Activated CD4-positive, alpha-beta T cell treated with anti-CD3 and anti-CD28 coated beads for 4 hours (primary cell): ENCODE measurements around the gene ITPR1.

Experiments
- DNase-seq, 2 donors: peaks; one replicate each; pipeline ENCODE4 v3.0.0-alpha.2; 2020

Gene ITPR1

DNA sequence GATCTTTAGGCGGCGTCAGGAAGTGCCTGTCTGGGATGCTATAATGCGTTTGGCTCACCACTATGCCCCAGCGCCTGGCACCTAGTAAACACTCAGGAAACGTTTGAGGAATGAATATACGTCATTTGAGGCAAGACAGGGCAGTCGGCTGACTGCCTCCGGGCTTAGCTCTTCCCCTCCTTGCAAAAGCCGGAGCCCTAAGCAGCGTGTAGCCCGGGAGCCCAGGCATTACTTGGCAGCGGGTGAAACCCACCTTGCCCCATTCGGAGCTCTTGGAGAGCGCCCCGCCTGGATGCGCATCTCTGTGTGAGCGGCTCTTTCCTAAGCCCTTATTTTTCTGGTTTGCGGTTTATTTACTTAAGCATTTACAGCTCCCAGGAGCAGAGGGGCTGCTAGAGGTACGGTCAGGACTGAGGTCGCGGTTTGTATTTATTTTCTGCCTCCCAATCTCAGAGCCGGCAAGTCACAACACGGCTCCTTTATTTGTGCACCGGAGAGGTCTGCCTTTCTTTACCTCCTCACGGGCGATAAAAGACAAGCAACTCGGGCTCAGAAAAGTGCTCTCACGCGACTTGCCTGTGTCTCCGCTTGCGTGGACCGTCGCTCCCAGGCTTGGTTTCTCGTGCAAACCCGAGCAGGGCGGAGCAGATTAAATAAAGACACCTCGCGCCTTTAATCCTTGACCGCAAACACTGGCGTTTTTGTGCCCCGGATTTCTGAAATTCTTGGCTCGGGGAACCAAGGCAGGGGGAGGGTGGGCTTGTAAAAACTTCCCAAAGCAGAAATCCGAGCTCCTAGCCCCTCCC is 737 bp upstream of the ITPR1 start:
- DNase-seq = peak; percentile 43 to 45

DNA sequence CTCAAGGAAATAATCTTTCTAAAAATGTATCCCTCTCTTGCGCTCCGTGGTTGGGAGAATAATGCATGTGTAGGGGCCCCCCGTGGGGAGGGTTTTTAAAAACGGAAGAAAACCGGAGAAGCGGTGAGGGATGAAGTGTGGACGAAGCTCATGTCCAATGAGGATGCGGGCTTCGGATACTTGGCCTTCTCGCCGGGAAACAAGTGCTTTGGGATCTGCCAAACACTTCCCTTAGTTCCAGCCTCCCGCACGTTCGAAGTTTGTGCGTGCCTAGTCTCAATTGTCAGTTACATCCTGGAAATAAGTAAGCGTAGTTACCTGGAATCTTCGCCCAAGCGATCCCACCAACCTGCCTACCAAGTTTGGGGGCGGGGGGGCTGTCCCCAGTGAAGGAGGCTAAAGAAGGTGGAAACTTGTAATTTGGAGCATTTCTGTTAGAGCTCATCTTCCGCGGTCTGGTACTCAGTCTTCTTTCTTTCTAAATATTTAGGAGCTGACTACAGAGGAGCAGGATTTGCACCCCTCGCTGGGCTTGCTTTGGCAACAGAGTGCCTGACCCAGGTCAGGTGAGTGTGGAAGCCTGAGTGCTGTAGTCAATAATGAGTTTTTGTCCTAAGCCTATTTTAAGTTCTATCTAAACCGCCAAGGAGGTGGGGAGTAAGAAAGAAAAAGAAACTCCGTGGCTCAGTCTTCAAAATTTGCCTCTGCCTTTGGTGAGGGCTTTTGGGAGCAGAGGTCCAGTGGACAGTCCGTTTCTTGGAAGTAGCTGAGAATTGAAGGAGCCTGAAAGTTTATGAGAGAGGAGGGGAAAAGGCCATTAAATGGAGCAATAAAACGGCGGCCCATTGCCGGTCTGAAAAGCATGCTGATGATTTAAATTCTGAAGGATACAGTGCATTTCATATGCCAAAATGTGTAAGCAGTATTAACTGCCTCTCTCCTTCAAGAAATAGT is 1.1 kb downstream of the ITPR1 start:
- peak in 1 of 2 donors; percentile 31 for DNase-seq

DNA sequence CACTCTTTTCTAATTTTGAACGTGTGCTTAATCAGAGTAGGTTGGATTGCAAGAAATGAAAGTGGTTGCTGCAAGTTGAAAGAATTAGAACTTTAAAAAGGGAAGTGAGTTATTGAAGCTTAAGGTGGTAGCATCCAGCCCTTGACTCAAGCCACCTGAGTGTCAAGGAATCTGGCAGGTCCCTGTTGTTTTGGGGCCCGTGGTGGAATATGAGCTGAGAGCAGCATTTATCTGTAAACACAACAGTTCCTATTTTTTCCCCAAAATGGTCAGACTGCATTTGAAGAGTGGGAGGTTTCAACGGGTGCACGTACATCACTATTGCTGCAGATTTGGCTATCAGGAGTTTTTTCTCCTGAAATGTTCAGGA is 1.7 kb downstream of the ITPR1 start:
- no peak for DNase-seq

DNA sequence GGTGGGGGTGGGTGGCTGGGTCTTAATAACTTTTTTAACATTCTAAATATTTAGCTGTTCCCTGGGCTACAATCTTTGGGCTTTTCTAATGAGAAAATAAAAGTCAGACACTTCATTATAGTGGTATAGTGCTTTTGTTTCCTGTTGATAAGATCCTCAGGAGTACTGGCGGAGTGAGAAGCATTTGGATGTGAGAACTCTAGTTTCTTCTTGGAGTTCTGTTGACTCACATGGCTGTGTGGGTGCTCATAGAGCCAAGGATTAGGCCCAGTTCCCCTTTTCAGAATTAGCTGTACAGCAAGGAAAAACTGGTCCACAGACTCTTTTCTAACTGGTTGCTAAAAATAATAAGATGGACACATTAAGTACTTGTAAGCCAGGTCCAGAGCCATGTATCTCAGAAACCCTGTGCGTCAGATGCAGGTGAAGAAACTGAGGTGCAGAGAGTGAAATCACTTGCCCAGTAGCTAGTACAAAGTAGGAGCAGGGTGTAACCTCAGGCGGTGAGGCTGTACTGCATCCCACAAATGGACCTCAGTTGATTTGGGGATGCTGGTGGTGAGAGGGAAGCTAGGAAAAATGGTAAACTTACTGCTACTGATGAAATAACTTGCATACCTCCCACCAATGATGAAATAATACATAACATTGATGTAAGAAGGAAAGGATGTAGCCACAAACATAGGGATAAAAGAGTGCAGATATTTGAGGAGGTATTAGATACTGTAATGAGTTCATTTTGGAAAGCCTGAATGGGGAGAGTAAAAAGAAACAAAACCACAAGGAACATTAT is 2.3 kb downstream of the ITPR1 start:
- DNase-seq = no peak

DNA sequence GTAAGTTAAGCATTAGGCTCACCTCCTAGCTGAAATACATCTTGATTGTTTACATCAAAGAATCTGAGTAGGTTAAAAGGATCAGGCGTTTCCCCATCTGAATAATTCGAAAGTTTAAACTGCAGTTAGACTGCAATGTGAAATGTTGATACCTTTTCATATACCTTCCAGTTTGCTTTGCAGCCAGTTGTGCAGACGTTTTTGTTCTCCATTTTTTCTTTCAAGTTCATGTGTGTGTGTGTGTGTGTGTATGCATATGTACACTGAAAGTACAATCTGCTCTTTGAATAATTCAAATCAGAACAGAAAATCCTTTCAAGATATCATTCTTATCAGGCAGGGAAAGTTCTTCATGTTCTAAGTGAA is 2.9 kb downstream of the ITPR1 start:
- no peak for DNase-seq

- DNase-seq = no peak
These were observed 4.0 kb downstream of the ITPR1 start for GRCh38 chr3:4497005-4497692.

DNA sequence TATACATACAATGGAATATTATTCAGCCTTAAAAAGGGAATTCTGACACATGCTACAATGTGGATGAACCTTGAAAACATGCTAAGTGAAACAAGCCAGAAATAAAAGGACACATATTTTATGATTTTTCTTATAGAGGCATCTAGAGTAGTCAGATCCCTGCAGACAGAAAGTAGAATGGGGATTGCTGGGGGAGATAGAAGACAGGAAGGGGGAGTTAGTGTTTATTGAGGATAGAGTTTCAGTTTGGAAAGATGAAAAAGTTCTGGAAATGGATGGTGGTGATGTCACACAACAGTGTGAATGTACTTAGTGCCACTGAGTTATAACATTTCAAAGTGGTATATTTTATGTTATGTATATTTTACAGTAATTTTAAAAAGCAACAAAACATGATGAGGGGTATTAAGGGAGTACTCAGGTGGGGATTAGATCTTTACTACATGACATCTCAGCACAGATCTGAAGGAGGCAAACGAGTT is 4.7 kb downstream of the ITPR1 start:
- no peak for DNase-seq

- DNase-seq = no peak
These were observed 5.3 kb downstream of the ITPR1 start for GRCh38 chr3:4498446-4498845.

DNA sequence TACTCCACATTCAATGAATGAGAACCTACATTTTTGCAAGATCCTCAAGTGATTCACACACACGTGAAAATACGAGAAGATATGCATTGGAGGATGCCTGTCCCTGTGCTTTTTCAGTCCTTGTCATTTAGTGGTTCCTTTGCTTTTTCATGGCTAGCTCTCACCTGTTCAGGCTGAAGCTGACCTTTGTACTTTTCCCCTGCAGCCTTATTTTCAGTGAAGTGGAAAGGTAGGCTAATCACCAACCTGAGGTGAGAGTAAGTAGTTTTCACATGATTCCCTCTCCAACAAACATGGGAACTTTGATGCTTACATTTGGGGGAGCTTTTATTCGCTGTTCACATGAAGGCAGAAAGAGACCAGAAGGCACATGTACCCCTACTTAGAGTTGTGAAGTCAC is 8.3 kb downstream of the ITPR1 start:
- DNase-seq = no peak

- DNase-seq = no peak
These were observed 8.8 kb downstream of the ITPR1 start for GRCh38 chr3:4501927-4502326.

- DNase-seq = no peak
These were observed 9.9 kb downstream of the ITPR1 start for GRCh38 chr3:4503050-4503449.

DNA sequence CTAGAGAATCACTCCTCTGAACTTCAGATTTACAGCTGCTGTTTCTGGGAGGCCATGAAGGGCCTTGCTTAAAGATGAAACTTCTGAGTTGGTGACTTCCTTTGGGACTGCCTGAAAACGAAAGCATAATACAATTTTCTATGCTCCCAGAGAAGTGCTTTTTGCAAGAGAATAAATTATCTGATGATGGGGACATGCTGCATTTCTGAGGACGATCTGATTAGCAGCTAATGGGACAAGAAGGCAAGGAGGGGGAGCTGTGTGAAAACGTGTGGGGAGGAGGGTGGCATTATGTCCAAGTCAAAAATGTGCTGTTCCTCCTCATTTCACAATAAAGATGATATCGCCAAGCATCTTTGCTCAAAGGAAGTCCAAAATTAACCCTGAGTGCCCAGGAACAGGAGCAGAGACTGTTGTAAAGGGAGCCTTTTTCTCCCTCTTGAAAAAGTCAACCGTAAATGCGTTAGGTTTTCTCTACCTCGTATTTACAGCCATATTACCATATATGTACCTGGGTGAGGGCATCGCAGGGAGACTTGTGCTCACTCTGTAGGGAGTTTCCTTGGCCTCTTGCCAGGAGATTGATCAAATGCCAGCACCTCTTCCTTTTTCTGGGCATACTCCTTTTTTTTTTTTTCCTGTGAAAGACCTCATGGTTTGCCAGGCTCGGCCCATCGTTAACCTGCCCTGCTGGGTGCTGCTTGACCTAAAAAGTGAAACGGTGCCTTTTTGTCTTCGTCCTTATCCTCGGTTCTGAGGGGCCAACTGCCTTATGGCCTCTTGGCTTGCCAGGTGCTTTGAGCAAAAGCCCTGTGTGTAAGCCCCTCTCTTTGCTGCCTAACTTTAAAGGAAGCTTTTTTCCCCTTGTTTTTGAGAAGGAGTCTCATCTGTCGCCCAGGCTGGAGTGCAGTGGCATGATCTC is 11.5 kb downstream of the ITPR1 start:
- DNase-seq = peak; percentile 50 to 52

- no peak for DNase-seq
These were observed 12.8 kb downstream of the ITPR1 start for GRCh38 chr3:4505688-4506558.

DNA sequence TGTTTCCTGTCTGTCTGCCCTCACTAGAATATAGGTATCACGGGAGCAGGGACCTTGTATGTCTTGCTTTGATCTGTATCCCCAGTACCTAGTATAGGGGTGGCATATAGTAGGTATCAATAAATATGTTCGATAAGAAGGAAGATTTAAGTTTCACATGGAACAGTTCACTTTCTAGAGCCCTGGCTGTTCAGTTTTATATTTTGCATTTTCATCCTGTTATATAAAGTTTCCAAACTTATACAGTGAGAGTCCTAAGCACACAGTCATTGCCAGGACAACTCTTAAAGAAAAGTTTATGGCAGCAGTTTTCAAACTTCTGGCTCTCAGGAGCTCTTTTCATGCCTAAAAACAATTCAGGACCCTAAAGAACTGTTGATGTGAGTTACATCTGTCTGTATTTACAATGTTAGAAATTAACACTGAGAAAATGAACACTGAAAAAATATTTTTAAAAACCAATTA is 13.4 kb downstream of the ITPR1 start:
- no peak for DNase-seq

DNA sequence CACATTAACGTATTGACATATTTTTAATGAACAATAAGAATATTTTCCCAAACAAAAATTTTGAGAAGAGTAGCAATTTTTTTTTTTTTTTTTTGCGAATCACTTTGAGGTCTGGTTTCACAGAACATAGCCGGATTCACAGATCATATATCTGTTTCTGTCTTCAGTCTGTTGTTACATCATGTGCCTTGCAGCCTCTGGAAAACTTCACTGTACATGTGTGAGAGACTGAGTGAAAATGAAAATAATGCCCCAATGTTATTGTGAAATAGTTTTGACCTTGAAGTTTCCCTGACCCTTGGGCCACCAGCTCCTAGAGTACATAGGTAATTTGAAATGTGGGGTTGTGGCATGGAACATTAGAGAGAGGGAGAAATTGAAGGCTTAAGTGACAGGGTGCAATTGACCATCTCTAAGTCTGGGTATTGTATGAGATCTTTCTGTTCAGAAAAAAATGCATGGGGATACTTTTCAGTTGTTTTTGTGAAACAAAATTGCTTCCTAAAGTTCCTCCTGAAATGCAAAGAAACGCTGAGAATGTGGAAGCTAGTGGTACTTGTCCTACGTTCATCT is 14.0 kb downstream of the ITPR1 start:
- DNase-seq = no peak

DNA sequence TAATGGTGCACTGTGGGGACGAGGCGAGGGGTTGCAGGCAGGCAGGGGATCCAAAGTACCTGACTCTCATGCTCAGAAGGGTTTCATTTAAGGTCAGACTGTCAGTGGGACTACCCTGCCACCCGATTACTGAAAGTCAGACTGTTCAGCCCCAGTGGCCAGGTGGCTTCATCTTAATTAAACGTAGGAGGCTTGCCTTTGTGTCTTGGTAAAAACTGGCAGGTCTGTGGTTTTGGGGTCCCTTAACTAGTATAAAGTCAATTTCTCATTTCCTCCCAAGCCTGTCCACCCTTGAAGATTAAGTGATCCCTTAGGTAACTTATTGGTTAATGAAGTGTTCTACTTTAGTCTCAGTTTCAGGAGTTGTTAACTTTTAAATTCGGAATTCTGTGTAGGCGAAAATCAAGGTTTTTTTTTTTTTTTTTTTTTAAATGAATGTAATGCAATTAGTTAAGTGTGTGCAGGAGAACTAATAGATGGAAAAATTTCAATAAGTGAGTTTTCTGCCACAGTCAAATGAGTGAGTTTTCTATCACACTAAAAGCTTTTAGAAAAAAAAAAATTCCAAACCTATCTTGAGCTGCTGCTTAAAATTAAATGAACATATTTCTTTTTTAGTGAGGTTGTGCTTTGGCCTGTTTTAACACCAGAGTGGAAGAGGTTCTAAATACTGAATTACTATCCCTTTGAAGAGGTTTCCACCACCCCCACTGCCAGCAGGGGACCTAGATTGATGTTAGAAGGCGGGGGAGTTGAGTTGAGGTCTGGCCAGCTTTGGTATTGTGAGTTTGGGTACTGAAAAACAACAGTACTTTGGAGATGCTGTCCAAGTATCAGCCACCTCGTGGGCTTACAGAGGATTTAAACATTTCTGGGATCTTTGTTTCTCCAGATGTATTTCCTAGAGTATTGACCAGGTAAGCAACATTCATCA is 15.2 kb downstream of the ITPR1 start:
- no peak for DNase-seq

DNA sequence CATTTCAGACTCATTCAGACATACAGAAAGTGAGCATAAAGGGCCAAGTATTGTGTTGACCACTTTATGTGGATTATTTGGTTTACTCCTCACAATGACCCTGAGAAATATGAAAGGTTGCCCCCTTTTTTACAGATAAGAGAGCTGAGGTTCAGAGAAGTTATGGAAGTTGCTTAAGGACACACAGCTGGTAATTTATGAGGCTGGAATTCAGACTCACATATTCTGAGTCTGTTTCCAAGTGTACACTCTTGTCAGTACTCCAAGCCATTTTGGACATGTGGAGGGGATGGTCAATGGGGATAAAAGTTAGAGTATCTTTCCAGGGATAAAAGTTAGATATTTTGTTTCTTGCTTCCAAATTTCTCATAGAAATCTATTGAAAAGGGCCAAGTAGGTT is 15.9 kb downstream of the ITPR1 start:
- no peak for DNase-seq

DNA sequence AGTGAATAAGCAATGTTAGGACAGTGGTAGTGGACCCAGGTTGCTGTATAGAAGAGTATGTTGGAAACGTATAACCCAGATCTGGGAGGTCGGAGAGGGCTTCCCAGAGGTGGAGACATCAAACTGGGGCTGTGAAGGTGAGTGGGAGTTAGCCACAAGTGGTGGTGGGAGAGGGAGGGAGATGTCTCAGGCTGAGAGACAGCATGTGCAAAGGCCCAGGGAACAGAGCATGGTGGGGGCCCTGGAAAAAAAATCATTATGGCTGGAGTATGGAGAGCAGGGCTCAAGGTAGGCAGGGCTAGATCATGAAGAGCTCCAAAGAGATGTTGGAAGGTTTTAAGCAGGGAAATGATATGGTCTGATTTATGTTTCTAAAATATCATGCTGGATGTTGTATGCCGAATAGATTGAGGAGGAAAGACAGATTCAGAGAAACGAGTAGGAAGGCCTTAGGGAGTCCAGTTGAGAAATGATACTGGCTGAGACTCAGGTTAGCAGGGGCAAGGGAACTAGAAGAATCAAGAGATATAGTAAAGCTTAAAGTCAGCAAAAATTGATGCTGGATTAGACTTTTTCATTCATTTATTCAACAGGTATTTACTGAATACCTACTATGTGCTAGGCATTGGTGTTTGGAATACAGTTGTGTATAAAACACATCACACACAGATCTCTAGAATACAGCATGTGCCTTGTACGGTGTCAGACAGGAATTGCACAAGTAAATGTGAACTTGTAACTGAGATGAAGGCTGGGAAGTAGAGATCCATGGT is 17.0 kb downstream of the ITPR1 start:
- DNase-seq = no peak
